ENCODE results near the gene ZNF77. TPM values are rescaled to one million over a fixed set of nuclear protein-coding genes. Genes with fewer than 3 reads are reported as not detected.
"Not testable (repeated sequence)": the region's sequence is repeated elsewhere in the genome, so short reads cannot be mapped to it uniquely, and the experiment has no call there.

ZNF77 gene
- total RNA-seq, 3 donors from 2014 or later (not counting 1 experiment from before 2014, with no cell fraction given), result 6.0 to 9.2 (median 6.8) TPM

- H3K4me1 ChIP-seq (ENCODE audit: control insufficient read depth, insufficient read depth, low read length), result peaks cover 4% of the 10 kb centered on the region
- no peaks in the 10 kb centered on the region for H3K9me3 ChIP-seq (ENCODE audit: control insufficient read depth, insufficient read depth, low read length)
- H3K4me3 Mint-ChIP-seq, result no peak overlapping the region
- 79% methylated on average over 9 of the region's 9 CpGs for WGBS (ENCODE audit: insufficient coverage)
- DNase-seq (no peak), ATAC-seq (no peak)
- H3K9me3 Mint-ChIP-seq, result no peaks in the 10 kb centered on the region
- no peak overlapping the region for H3K27ac ChIP-seq (ENCODE audit: low read length)
- H3K27me3 Mint-ChIP-seq (ENCODE audit: low read depth in 2 of 2), result peaks cover 0 to 5% of the 10 kb centered on the region in 2 donors
- no peak for TF ChIP-seq CTCF (IDR thresholded peaks at IDR 0.05)
- intact Hi-C loops (cut with micrococcal nuclease), result loop anchor here (10.0 kb wide), 1 partner anchor 64 kb away; no protein-coding TSS in a partner anchor
- H3K36me3 ChIP-seq (ENCODE audit: control insufficient read depth, insufficient read depth, low read length), result no peaks in the 10 kb centered on the region
- no peaks in the 10 kb centered on the region for H3K27me3 ChIP-seq (ENCODE audit: control insufficient read depth, insufficient read depth, low read length)
- H3K4me3 ChIP-seq (ENCODE audit: low read length), result no peak overlapping the region
- H3K36me3 Mint-ChIP-seq, result no peaks in the 10 kb centered on the region
- peaks cover 0 to 6% of the 10 kb centered on the region in 2 donors for H3K4me1 Mint-ChIP-seq
- H3K27ac Mint-ChIP-seq, result no peak overlapping the region
These were observed 25.5 kb upstream of the ZNF77 start for GRCh38 chr19:2970201-2970835.

GRCh38 chr19:2969104-2969504, 24.3 kb upstream of the ZNF77 start:
- H3K27me3 Mint-ChIP-seq (ENCODE audit: low read depth in 2 of 2), result no peaks in the 10 kb centered on the region
- intact Hi-C loops (cut with micrococcal nuclease), result no loop called here
- DNase-seq, result no peak

GRCh38 chr19:2967972-2968371, 23.2 kb upstream of the ZNF77 start:
- Histone ChIP-seq H3K4me1 (ENCODE audit: control insufficient read depth, insufficient read depth, low read length) (peaks cover 4% of the 10 kb centered on the region), H3K9me3 (ENCODE audit: control insufficient read depth, insufficient read depth, low read length) (no peaks in the 10 kb centered on the region), H3K27me3 (ENCODE audit: control insufficient read depth, insufficient read depth, low read length) (no peaks in the 10 kb centered on the region), H3K4me3 (ENCODE audit: low read length) (no peak overlapping the region), H3K27ac (ENCODE audit: low read length) (no peak overlapping the region), H3K36me3 (ENCODE audit: control insufficient read depth, insufficient read depth, low read length) (no peaks in the 10 kb centered on the region)
- no peaks in the 10 kb centered on the region for H3K4me1 Mint-ChIP-seq
- no peaks in the 10 kb centered on the region for H3K9me3 Mint-ChIP-seq
- TF ChIP-seq CTCF (IDR thresholded peaks at IDR 0.05), result no peak
- H3K27me3 Mint-ChIP-seq (ENCODE audit: low read depth in 2 of 2), result no peaks in the 10 kb centered on the region
- H3K36me3 Mint-ChIP-seq, result no peaks in the 10 kb centered on the region
- intact Hi-C loops (cut with micrococcal nuclease), result no loop called here
- no peak for ATAC-seq
- 89% methylated on average over 8 of the region's 8 CpGs for WGBS (ENCODE audit: insufficient coverage)
- no peak overlapping the region for H3K27ac Mint-ChIP-seq
- DNase-seq, result no peak
- H3K4me3 Mint-ChIP-seq, result no peak overlapping the region

More at GRCh38 chr19:2969104-2969504, 24.3 kb upstream of the ZNF77 start:
- no peak for ATAC-seq
- WGBS (ENCODE audit: insufficient coverage), result 43% methylated on average over 5 of the region's 5 CpGs
- Mint-ChIP-seq H3K36me3 (no peaks in the 10 kb centered on the region), H3K9me3 (no peaks in the 10 kb centered on the region), H3K4me1 (peaks cover 0 to under 1% of the 10 kb centered on the region in 2 donors), H3K4me3 (no peak overlapping the region), H3K27ac (no peak overlapping the region)
- Histone ChIP-seq H3K36me3 (ENCODE audit: control insufficient read depth, insufficient read depth, low read length) (no peaks in the 10 kb centered on the region), H3K4me1 (ENCODE audit: control insufficient read depth, insufficient read depth, low read length) (peaks cover 4% of the 10 kb centered on the region), H3K4me3 (ENCODE audit: low read length) (no peak overlapping the region), H3K27ac (ENCODE audit: low read length) (no peak overlapping the region), H3K27me3 (ENCODE audit: control insufficient read depth, insufficient read depth, low read length) (no peaks in the 10 kb centered on the region), H3K9me3 (ENCODE audit: control insufficient read depth, insufficient read depth, low read length) (no peaks in the 10 kb centered on the region)
- no peak for TF ChIP-seq CTCF (IDR thresholded peaks at IDR 0.05)

GRCh38 chr19:2964874-2965273, 20.1 kb upstream of the ZNF77 start:
- H3K27me3 ChIP-seq (ENCODE audit: control insufficient read depth, insufficient read depth, low read length), result no peaks in the 10 kb centered on the region

GRCh38 chr19:2963631-2964030, 18.9 kb upstream of the ZNF77 start:
- H3K4me1 ChIP-seq (ENCODE audit: control insufficient read depth, insufficient read depth, low read length); H3K9me3 Mint-ChIP-seq; H3K4me3 Mint-ChIP-seq; H3K36me3 Mint-ChIP-seq; H3K36me3 ChIP-seq (ENCODE audit: control insufficient read depth, insufficient read depth, low read length); H3K27ac Mint-ChIP-seq; DNase-seq; H3K9me3 ChIP-seq (ENCODE audit: control insufficient read depth, insufficient read depth, low read length); H3K4me3 ChIP-seq (ENCODE audit: low read length); H3K27ac ChIP-seq (ENCODE audit: low read length); H3K4me1 Mint-ChIP-seq; intact Hi-C loops (cut with micrococcal nuclease); ATAC-seq; H3K27me3 ChIP-seq (ENCODE audit: control insufficient read depth, insufficient read depth, low read length); H3K27me3 Mint-ChIP-seq (ENCODE audit: low read depth in 2 of 2): not testable (repeated sequence)
- WGBS (ENCODE audit: insufficient coverage), result 90% methylated on average over 11 of the region's 12 CpGs

More at GRCh38 chr19:2964874-2965273, 20.1 kb upstream of the ZNF77 start:
- Histone ChIP-seq H3K27ac (ENCODE audit: low read length) (no peak overlapping the region), H3K9me3 (ENCODE audit: control insufficient read depth, insufficient read depth, low read length) (no peaks in the 10 kb centered on the region), H3K4me1 (ENCODE audit: control insufficient read depth, insufficient read depth, low read length) (peaks cover 9% of the 10 kb centered on the region), H3K36me3 (ENCODE audit: control insufficient read depth, insufficient read depth, low read length) (no peaks in the 10 kb centered on the region), H3K4me3 (ENCODE audit: low read length) (no peak overlapping the region)
- TF ChIP-seq CTCF (IDR thresholded peaks at IDR 0.05), result no peak
- H3K4me3 Mint-ChIP-seq, result no peak overlapping the region
- 93% methylated on average over 5 of the region's 5 CpGs for WGBS (ENCODE audit: insufficient coverage)
- no peaks in the 10 kb centered on the region for H3K9me3 Mint-ChIP-seq
- ATAC-seq, result no peak
- intact Hi-C loops (cut with micrococcal nuclease), result no loop called here
- no peaks in the 10 kb centered on the region for H3K4me1 Mint-ChIP-seq
- no peaks in the 10 kb centered on the region for H3K36me3 Mint-ChIP-seq
- H3K27ac Mint-ChIP-seq, result no peak overlapping the region
- DNase-seq, result no peak
- H3K27me3 Mint-ChIP-seq (ENCODE audit: low read depth in 2 of 2), result no peaks in the 10 kb centered on the region
